HepG2 (cell line): ENCODE measurements around the gene ZNF792. TPM values are rescaled to one million over a fixed set of nuclear protein-coding genes. Genes with fewer than 3 reads are reported as not detected.

Source experiments
- DZIP1 ChIP-seq: sonication (generic); formaldehyde crosslinking; IDR thresholded peaks from 2 replicates; pipeline ENCODE4 v1.5.0; 2020; ENCODE audit warnings: mild to moderate bottlenecking, missing genetic modification reagents
- EED ChIP-seq: sonication (generic); formaldehyde crosslinking; IDR thresholded peaks from 2 replicates; pipeline ENCODE4 v1.5.0; 2020; ENCODE audit warnings: mild to moderate bottlenecking, missing genetic modification reagents
- ELF1 ChIP-seq: sonication (generic); formaldehyde crosslinking; IDR thresholded peaks from 2 replicates; pipeline ENCODE4 v1.4.0; 2020; ENCODE audit warnings: missing genetic modification reagents
- EP300 ChIP-seq, 3 experiments: sonication (generic) in 1 of 3; formaldehyde crosslinking in 1 of 3; IDR thresholded peaks; 2 replicates each; pipeline versions ENCODE4 v1.5.1 to v1.6.1; 2011 to 2020; ENCODE audit warnings: low read depth in 2 of 3, low read length in 2 of 3, borderline replicate concordance in 1 of 3, improper control_type of control experiment in 1 of 3, mild to moderate bottlenecking in 1 of 3, missing genetic modification reagents in 1 of 3, moderate library complexity in 1 of 3
- ETV6 ChIP-seq: sonication (generic); formaldehyde crosslinking; conservative IDR thresholded peaks from 2 replicates; pipeline ENCODE4 v1.4.0; 2020; ENCODE audit warnings: missing genetic modification reagents
- FOXC1 ChIP-seq: sonication (generic); formaldehyde crosslinking; IDR thresholded peaks from 2 replicates; pipeline ENCODE4 v1.8.0; 2022; ENCODE audit warnings: mild to moderate bottlenecking, missing genetic modification reagents, borderline replicate concordance
- GATAD2A ChIP-seq: IDR thresholded peaks from 2 replicates; pipeline ENCODE4 v1.6.1; 2016
- HDAC1 ChIP-seq: sonication (generic); formaldehyde crosslinking; IDR thresholded peaks from 2 replicates; pipeline ENCODE4 v1.5.1; 2020; ENCODE audit warnings: mild to moderate bottlenecking, missing genetic modification reagents
- KDM1A ChIP-seq: IDR thresholded peaks from 2 replicates; pipeline ENCODE4 v1.6.1; 2016; ENCODE audit warnings: missing compliant biosample characterization
- MAZ ChIP-seq, 2 experiments: sonication (generic) in 1 of 2; formaldehyde crosslinking in 1 of 2; IDR thresholded peaks; 2 replicates each; pipeline versions ENCODE4 v1.5.0 to v1.6.1; 2012 to 2020; ENCODE audit warnings: low read depth in 2 of 2, mild to moderate bottlenecking in 2 of 2, borderline replicate concordance in 1 of 2, improper control_type of control experiment in 1 of 2, low read length in 1 of 2, missing genetic modification reagents in 1 of 2, moderate library complexity in 1 of 2
- SALL1 ChIP-seq: sonication (generic); formaldehyde crosslinking; IDR thresholded peaks from 2 replicates; pipeline ENCODE4 v1.8.0; 2022; ENCODE audit warnings: mild to moderate bottlenecking, missing genetic modification reagents
- SMYD3 ChIP-seq: sonication (generic); formaldehyde crosslinking; IDR thresholded peaks from 2 replicates; pipeline ENCODE4 v1.8.1; 2023; ENCODE audit warnings: mild to moderate bottlenecking, missing genetic modification reagents
- SP140L ChIP-seq: sonication (generic); formaldehyde crosslinking; IDR thresholded peaks from 2 replicates; pipeline ENCODE4 v1.4.0; 2020; ENCODE audit warnings: missing genetic modification reagents, borderline replicate concordance
- SRY ChIP-seq: sonication (generic); formaldehyde crosslinking; IDR thresholded peaks from 2 replicates; pipeline ENCODE4 v1.8.0; 2022; ENCODE audit warnings: mild to moderate bottlenecking, missing genetic modification reagents
- TP53 ChIP-seq: sonication (generic); formaldehyde crosslinking; conservative IDR thresholded peaks from 2 replicates; pipeline ENCODE4 v1.4.0; 2020; ENCODE audit warnings: missing genetic modification reagents
- ZBTB37 ChIP-seq: sonication (generic); formaldehyde crosslinking; IDR thresholded peaks from 2 replicates; pipeline ENCODE4 v1.4.0; 2020; ENCODE audit warnings: mild to moderate bottlenecking, missing genetic modification reagents
- ZNF276 ChIP-seq: sonication (generic); formaldehyde crosslinking; IDR thresholded peaks from 2 replicates; pipeline ENCODE4 v1.4.0; 2020; ENCODE audit warnings: mild to moderate bottlenecking, low read depth, missing genetic modification reagents
- ZNF280B ChIP-seq: sonication (generic); formaldehyde crosslinking; IDR thresholded peaks from 2 replicates; pipeline ENCODE4 v1.5.0; 2020; ENCODE audit warnings: missing genetic modification reagents, mild to moderate bottlenecking, borderline replicate concordance
- ZNF784 ChIP-seq: sonication (generic); formaldehyde crosslinking; IDR thresholded peaks from 2 replicates; pipeline ENCODE4 v1.5.1; 2020; ENCODE audit warnings: missing genetic modification reagents, mild to moderate bottlenecking, borderline replicate concordance
- ZNF839 ChIP-seq: sonication (generic); formaldehyde crosslinking; IDR thresholded peaks from 2 replicates; pipeline ENCODE4 v1.4.0; 2020; ENCODE audit warnings: missing genetic modification reagents, mild to moderate bottlenecking, borderline replicate concordance
- polyA plus RNA-seq, 8 experiments: library from polyadenylated mRNA; depleted of rRNA in 3 of 8; stranded (reverse) in 7 of 8; unstranded in 1 of 8; fragments of >200 nt; fragmentation: Illumina TruSeq in 4 of 8; extraction: Trizol in 4 of 8; gene quantifications; 2 replicates each; pipeline versions ENCODE4 v1.2.1 to v1.2.3, GENCODE V29; 2011 to 2016; ENCODE audit warnings: low read depth in 4 of 8, missing spikeins in 1 of 8, mixed read lengths in 1 of 8; ENCODE audit not compliant: insufficient read depth in 1 of 8
- total RNA-seq, 5 experiments: library from RNA; depleted of rRNA; stranded (reverse); fragments of >200 nt; fragmentation: Illumina TruSeq; extraction: Trizol; gene quantifications; 2 replicates each; pipeline ENCODE4 v1.2.3, GENCODE V29; 2016; ENCODE audit warnings: low read depth in 1 of 5

Gene ZNF792
- total and polyA plus RNA-seq, 2 of the 13 experiments (the other 11 are each of a cell fraction or from before 2014, with no cell fraction given): 5.5 to 11.5 TPM

GRCh38 chr19:34998777-34999497 is 34.9 kb upstream of the ZNF792 start (continued):
- TF ChIP-seq ZBTB37: no peak
- no peak for TF ChIP-seq SALL1
- no peak for TF ChIP-seq ZNF839 (CRISPR knock-in tag)
- no peak for TF ChIP-seq ETV6 (CRISPR knock-in tag)
- no peak for TF ChIP-seq TP53
- TF ChIP-seq HDAC1 (CRISPR knock-in tag): no peak
- TF ChIP-seq DZIP1: no peak
- no peak for TF ChIP-seq ZNF276
- no peak for TF ChIP-seq ZNF280B
- TF ChIP-seq FOXC1 (CRISPR knock-in tag): no peak
- no peak for TF ChIP-seq ELF1 (CRISPR knock-in tag)
- no peak for TF ChIP-seq EP300 (IDR thresholded peaks at IDR 0.05; ENCODE audit: low read depth in 2 of 2, low read length in 2 of 2)
- no peak for TF ChIP-seq EP300 (CRISPR knock-in tag; IDR thresholded peaks at IDR 0.05; ENCODE audit: borderline replicate concordance)
- TF ChIP-seq ZNF784 (CRISPR knock-in tag): no peak
- TF ChIP-seq KDM1A (CRISPR knock-in tag): no peak
- no peak for TF ChIP-seq MAZ (IDR thresholded peaks at IDR 0.05; ENCODE audit: borderline replicate concordance, low read depth, low read length)
- no peak for TF ChIP-seq MAZ (CRISPR knock-in tag; IDR thresholded peaks at IDR 0.05; ENCODE audit: low read depth)
- no peak for TF ChIP-seq EED
- TF ChIP-seq GATAD2A (CRISPR knock-in tag): no peak; the same call in 1 of the 2 replicates
- no peak for TF ChIP-seq SP140L (CRISPR knock-in tag)
- TF ChIP-seq SMYD3 (CRISPR knock-in tag): no peak
- no peak for TF ChIP-seq SRY (CRISPR knock-in tag)
